ENCODE results near the gene KIF16B.
A peak's percentile ranks its signal among the peaks of the same experiment; 100 is the strongest.
"Not testable (repeated sequence)": the region's sequence is repeated elsewhere in the genome, so short reads cannot be mapped to it uniquely, and the experiment has no call there.

KIF16B gene, protein sequence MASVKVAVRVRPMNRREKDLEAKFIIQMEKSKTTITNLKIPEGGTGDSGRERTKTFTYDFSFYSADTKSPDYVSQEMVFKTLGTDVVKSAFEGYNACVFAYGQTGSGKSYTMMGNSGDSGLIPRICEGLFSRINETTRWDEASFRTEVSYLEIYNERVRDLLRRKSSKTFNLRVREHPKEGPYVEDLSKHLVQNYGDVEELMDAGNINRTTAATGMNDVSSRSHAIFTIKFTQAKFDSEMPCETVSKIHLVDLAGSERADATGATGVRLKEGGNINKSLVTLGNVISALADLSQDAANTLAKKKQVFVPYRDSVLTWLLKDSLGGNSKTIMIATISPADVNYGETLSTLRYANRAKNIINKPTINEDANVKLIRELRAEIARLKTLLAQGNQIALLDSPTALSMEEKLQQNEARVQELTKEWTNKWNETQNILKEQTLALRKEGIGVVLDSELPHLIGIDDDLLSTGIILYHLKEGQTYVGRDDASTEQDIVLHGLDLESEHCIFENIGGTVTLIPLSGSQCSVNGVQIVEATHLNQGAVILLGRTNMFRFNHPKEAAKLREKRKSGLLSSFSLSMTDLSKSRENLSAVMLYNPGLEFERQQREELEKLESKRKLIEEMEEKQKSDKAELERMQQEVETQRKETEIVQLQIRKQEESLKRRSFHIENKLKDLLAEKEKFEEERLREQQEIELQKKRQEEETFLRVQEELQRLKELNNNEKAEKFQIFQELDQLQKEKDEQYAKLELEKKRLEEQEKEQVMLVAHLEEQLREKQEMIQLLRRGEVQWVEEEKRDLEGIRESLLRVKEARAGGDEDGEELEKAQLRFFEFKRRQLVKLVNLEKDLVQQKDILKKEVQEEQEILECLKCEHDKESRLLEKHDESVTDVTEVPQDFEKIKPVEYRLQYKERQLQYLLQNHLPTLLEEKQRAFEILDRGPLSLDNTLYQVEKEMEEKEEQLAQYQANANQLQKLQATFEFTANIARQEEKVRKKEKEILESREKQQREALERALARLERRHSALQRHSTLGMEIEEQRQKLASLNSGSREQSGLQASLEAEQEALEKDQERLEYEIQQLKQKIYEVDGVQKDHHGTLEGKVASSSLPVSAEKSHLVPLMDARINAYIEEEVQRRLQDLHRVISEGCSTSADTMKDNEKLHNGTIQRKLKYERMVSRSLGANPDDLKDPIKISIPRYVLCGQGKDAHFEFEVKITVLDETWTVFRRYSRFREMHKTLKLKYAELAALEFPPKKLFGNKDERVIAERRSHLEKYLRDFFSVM (N-terminal part only)

DNA sequence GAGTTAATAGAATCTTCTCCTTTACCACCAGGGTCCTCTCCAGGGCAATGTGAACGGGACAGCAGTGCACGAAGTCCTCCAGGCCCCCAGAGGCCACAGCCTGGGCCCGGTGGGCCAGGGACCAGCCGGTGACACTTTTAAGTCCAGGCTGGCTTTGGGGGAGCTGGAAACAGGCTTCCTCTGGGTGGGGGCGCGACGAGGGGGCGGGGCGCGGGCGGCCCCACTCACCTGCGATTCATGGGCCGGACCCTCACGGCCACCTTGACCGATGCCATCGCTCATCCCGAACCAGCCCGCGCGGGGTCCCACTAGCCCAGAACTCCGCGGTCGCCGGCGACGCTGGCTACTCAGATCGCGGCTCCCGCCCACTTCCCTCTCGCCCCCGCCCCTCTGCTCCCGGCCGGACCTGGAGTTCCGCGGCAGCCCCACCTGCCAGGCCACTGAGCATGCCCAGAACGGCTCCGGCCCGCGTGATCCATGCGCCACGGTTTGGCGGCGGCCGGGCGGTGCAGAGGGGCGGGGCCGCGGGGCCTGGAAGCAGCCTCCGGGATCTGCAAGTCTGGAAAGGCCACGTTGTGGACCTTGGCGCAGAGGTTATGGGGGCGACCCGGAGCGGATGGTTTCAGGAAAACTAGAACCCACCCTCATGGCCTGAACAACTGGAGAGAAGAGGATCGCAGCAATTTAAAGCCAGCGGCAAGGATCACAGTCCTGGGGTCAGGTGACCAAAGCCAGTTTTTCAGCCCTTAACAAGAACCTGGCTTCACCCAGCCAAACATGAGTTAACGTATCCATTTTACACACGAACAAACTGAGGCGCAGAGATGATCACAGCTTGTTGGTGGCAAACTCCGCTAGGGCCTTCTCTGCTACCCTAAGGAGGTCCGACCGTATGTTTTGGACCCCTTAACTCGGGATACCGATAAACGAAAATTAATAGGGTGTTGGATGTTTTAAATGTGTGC is at the start of gene KIF16B:
Gene KIF16B, minus strand, starts transcription at position 448 of the 965 bp plus-strand sequence. Its CDS starts 173 bp downstream, at position 275.
- DNase-seq = peak; percentile 80 to 89

DNA sequence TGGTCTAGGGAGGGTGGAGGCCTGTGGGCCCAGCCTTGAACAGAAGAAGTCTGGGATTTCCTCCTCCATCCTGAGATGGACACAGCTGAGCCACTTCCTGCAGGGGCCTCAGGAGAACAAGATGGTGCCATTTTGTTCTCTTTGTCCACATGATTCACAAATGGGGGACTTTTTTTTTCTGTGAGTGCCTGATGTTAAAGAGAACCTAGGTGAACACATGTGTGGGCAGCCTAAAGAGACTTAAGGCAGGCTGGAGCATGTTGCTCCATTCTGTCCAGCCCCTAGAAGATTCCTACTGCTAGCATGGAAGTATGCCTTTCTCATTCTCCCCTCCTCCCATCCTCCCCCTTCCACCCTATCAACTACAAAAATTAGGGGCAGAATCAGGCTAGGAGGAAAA is 49.3 kb upstream of the KIF16B start:
- no peak for DNase-seq

DNA sequence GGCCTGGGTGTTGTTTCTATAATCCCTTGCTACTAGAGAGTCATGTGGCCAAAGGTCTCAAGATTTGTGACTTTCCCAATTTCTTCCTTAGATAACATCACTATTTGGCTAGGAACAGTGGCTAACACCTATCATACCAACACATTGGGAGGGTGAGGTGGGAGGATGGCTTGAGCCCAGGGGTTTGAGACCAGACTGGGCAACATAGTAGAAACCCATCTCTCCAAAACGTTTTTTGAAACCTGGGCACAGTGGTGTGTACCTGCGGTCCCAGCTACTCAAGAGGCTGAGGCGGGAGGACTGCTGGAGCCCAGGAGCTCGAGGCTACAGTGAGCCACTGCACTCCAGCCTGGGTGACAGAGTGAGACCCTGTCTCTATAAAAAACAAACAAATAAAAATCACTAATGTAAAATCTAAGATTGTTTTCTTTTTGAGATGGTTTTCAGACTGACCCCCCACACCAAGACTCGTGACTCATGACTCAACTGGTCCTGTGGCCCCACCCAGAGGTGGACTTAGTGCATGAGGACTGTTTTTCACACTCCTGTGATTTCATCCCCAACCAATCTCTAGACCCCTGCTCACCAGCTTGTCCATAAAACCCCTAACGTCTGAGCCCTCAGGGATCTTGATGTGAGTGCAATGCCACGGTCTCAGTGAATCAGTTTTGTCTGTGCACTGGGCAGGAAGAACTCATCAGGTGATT is 48.3 kb upstream of the KIF16B start:
- DNase-seq = no peak

DNA sequence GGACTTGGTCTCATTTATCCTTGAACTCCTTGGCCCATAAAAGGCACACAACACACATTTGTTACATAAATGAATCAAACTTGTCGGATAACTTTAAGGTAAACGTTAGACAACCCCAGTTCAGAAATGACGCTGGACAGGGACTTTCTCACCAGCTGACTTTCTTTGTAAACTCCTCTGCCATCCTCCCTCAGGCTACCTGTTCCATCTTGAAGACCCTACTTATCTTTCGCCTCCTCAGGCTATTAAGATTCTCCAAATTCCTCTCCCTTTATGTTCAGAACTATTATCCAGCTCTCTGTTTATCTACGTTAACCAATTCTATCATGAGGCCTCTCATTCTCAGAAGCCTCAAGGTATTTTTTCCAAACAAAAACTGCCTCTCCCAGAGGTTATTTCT is 47.7 kb upstream of the KIF16B start:
- no peak for DNase-seq

DNA sequence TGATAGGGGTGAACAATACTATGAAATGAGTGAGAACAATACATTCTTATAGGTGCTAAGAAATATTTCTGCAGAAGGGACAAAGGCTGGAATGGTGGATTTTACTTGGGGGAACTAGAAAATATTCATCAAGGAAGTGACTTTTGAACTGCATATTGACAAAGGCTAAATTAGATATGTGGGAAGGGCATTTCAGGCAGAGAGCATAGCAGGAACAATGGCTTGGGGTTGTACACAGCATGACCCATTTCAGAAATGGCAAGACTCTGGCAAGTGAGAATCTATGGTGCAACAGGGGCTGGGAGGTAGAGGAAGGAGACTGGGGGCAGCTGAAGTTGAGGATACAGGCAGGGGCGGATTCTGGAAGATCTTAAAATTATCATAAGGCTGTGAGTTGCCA is 46.7 kb upstream of the KIF16B start:
- DNase-seq = no peak

DNA sequence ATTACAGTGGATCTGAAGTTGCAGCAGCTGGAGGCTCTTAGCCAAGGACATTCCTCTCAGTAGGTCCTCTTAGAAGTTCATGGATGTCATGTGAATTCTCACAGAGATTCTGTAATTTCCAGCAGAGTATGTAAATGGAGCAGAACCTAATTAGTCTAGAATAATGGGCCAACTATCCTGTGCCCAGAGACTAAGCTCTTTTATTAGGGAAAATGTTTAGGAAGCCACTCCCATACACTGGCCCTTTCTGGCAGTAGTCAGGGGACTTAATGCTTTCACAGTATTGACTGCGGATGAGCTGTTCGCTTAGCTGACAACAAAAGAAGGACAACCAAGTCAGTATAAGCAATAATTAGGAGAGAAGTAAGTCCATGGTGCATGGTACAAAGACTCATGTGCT is 43.8 kb upstream of the KIF16B start:
- no peak for DNase-seq

DNA sequence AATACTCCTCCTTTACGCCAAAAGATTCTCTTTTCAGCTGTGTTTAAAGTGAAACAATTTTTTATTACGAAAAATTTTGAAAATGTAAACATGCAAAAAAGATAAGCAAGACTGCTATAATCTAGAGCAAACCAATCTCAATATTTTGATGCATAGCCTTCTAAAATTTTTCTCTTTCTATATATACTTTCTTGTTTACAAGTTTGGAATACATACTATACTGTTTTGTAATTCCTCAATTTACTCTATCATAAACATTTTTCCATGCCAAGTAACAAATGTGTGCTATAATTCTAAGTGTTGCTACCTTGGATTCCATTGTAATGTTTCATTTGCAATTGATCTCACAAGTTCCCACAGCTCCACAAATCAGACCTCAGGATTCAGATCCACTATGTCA is 43.1 kb upstream of the KIF16B start:
- DNase-seq = no peak

DNA sequence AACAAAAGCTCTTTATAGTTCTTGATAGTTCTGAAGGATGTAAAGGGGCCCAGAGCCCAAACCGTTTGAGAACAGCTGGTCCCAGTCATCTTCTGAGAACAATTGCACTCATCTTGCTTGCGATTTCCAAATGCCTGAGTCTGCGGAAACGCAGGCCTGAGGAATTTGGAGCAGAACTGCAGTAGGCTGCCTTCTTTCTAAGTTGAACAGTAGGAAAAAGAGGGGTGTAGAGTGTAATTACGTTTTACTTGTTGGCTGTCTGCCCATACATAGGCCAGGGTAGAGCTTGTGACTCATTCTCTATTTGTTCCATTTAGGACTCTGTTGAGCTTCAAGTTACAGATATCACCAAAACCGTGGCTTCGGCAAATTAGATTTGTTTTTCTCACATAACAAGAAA is 42.0 kb upstream of the KIF16B start:
- DNase-seq = no peak

DNA sequence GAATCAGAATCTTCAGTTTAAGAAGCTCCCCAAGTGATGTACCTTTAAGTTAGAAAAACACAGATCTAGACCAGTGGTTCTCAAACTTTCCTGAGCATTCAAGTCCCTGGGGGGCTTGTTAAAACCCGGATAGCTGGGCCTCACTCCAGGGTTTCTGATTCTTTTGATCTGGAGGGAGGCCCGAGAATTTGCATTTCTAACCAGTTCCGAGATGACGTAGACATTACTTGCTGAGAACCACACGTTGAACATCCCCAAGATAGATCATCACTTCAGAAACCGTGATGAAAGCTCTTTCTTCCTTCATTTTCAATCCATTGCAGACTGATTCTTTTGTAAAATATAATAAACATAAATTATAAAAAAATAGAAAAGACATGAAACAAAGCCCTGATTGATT is 40.7 kb upstream of the KIF16B start:
- DNase-seq = no peak

DNA sequence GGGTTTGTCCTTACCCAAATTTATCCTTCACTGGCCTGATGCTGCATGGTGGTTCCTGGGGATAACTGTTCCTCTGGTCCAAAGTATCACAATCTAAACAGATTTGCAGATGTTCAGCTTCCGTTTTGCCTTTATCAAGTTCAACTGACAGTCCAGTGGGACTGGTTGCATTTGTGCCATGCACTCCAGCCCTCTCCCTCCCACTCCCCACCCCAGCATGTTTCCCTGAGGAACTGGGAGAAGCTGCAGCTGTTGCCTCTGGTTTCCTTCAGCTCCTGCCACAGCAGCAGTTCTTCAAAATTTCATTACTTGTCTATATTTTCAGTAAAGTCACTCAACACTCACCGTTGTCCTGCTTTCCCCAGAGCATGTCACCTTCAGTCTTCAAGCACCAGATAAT is 39.5 kb upstream of the KIF16B start:
- no peak for DNase-seq

DNA sequence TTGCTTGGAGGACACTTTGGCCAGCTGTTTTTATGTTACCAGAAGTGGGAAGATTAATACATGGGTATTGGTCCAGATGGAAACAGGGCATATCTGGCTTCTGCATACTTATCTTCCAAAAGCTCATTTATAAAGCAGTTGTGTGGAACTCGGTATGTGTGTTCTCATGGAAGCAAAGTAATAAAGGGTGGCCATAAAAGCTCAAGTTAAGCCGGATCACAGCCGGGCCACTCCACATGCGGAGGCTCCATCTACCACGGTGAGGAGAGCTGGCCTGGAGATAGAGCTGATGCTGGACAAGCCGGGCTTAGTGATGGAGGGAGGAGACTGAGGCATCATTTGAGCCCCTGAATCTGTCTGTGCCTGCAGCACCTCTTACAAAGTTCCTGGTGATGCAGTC is 38.6 kb upstream of the KIF16B start:
- DNase-seq = no peak

DNA sequence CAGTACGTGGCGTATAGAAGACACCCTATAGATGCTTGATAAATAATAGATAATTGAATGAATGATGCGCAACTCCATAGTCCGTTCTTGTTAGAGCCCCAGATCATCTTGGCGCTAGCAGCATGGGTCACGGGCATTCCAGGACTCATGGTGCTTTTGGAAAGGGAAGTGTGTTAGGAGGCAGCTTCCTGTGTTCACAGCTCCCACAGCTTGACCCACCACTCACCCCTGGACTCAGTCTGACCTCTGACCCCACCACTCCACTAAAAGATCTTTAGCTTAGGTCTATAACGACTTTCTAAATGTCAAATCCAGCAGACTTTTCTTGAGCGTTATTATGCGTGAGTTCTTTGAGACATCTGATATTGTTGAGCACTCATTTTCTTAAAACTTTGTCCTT is 35.8 kb upstream of the KIF16B start:
- DNase-seq = no peak

DNA sequence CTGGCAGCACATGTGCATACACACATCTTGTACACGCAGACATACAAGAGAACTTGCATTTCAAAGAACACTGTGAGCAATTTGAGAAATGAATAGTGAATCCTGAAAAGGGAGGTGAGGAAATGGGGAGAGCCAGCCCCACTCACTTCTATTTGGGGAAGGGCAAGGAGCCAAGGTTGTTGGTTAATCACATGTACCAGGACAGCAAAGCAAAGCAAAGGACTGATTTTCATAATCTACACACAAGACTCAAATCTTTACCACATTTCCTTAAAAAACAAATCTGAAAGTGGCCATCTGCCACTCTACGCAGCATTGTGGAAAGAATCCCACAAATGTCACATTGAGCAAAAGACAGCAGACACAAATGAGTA is 35.0 kb upstream of the KIF16B start:
- DNase-seq = no peak

DNA sequence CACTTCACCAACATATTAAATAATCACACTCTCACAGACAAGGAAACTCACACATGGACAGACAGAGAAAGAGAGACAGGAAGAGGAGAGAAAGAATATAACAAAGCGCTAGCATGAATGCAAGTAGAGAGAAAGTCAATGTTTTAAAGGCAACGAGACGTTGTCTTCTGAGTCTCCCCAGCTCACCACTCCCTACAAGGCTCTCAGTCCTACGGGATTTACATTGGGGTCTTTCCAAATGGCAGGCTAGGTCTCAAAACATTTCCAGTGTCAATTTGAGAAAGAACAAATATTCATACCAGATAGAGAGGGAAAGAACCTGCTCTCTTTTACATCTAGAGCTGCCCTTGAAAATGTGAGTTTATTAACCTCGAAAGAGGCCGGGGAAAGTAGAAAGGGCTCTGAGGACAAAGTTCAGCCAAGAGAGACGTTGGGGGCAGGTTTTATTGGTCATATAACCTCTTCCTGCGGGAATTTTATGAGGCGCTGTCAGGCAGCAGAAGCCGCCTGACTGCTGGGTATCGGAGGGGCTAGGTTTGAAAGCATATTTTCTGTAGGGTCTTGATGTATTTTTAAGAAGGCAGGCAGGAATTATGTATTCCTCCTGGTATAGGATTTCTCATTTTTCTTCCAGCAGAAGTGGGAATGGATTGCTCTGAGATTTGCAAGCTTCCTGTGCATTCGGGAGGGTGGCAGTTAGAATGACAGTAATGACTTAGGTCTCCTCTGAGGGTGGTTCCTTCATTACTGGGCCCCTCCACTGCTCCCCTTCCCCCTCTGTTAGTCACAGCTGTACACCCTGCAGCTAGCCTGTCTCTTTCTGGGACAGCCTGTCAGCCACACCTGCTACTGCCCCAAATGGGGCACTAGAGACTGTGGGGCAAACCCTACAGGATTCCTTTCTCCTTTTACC is 34.4 kb upstream of the KIF16B start:
- DNase-seq = no peak

DNA sequence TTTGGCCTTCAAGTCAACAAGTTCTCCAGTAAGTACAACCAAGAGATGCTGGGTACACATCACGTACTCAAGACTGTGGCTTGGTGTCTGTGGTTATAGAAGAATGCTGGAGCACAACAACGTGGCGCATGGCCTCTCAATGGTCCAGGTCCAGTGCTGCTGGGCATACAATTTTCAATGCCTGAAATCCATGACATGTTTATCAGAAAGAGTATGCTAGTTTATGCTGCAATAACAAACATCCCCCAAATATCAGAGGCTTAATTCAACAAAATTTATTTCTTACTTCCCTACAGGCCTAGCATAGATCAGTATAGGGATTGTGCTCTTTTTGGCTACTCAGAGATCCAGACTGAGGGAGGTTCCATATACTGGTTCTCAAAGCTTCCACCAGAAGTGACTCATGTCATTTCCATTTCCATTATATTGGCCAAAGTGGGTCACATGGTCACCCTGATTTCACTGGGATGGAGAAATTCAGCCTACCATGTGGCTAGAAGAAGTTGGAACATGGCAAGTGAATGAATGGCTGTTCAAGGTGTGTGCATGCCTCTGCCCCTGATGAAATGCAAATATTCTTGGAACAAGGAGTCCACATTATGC is 33.3 kb upstream of the KIF16B start:
- no peak for DNase-seq

DNA sequence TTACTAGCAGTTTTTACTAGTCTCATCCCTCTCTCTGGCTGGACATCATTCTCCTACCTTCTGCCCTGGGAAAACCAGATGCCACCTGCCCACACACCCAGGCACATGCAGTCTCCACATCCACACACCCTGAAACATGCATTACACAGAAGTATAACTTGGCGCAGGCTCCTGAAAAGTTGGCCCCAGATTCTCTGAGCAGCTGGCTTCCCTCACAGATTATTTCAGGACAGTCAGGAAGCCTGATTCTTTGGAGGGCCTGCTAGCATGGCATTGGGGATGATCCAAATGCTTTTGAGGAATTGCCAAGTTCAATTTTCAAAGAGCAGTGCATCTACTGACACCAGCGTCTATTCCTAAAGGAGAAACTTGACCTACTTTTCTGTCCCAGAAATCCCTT is 27.8 kb upstream of the KIF16B start:
- DNase-seq = no peak

DNA sequence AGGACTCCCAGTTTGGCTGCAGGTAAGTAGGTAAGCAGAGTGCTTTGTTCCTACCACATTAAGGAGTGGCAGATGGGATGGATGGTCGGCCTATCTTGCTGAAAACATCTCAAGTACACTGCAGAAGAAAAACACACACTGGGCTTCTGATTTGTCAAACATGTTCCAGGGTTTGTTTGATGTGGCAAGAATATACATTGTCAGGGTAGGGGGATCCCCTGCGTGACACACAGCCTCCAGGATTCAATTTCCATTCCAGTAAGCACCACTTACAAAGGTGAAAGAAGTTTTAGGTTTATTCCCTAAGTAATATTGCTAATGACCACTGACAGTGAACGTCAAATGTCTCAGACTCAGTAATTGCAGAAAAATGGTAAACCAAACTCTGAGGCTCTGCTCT is 26.0 kb upstream of the KIF16B start:
- no peak for DNase-seq

DNA sequence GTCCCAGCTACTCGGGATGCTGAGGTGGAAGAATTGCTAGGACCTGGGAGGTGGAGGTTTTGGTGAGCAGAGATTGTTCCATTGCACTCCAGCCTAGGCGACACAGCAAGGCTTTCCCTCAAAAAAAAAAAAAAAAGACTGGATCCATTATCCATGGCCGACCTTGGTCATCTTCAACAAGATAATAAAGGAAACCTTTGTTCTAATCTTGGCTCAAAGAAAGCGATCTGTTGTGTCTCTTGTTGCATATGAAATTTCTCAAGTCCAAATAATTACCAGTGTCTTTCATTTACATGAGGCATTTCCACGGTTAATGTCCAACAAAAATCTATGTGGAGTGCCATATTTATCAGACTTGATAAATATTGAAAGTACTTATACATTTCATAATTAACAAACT is 23.7 kb upstream of the KIF16B start:
- no peak for DNase-seq

DNA sequence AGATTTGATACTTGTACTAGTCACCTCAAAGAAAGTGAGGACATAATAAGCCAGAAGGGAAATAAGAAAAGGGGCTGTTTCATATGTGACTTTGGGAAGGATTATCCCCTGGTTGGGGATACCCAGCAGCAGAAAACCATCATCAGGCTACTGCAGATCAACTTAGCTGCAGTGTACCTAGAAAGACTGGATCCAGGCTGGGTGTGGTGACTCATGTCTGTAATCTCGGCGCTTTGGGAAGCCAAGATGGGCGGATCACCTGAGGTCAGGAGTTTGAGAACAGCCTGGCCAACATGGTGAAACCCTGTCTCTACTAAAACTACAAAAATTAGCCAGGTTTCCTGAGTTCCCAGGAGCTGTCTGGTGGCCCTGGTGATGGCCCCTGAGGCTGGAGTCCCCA is 23.2 kb upstream of the KIF16B start:
- DNase-seq = not testable (repeated sequence)

DNA sequence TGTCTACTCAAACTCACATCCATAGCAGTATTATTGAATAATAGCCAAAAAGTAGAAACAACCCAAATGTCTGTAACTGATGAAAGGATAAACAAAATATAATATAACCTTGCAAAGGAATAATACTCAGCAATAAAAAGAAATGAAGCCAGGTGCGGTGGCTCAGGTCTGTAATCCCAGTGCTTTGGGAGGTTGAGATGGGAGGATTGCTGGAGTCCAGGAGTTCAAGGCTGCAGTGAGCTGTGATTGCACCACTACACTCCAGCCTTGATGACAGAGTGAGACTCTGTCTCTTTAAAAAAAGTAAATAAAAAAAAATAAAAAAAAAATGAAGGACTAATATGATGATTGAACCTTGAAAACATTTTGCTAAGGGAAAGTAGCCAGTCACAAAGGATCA is 22.1 kb upstream of the KIF16B start:
- no peak for DNase-seq

Data from stimulated activated CD4-positive, alpha-beta T cell treated with anti-CD3 and anti-CD28 coated beads, Interleukin-4, amount 100 ng/mL, for 4 hours (primary cell).